ENCODE results near the gene SPRYD3. TPM values are rescaled to one million over a fixed set of nuclear protein-coding genes. Genes with fewer than 3 reads are reported as not detected.

The SPRYD3 gene
- total RNA-seq, 2 experiments from 2014 or later: 33.9 to 36.5 TPM

GRCh38 chr12:53093777-53094393 lies 14.7 kb upstream of the SPRYD3 start:
- CTCF ChIA-PET: interaction anchor here (5.0 kb wide), 1 partner anchor 27 kb away, joined by 33 read pairs; no protein-coding TSS in a partner anchor
- POLR2A ChIA-PET: interaction anchor here (1.4 kb wide), 1 partner anchor 15 kb away, joined by 3 read pairs; the partner anchor contains the start of gene SPRYD3

GRCh38 chr12:53091756-53092155 lies 12.6 kb upstream of the SPRYD3 start:
- CTCF ChIA-PET: interaction anchor here (5.0 kb wide), 1 partner anchor 24 kb away, joined by 33 read pairs; no protein-coding TSS in a partner anchor
- POLR2A ChIA-PET: no interaction called here

- ChIA-PET CTCF (interaction anchor here (0.7 to 1.3 kb wide), 2 partner anchors 11 to 25 kb away, joined by 3 to 4 read pairs; partner anchors contain the start of gene SPRYD3), POLR2A (no interaction called here)
Measured at GRCh38 chr12:53090554-53090953, 11.4 kb upstream of the SPRYD3 start.

- CTCF ChIA-PET: interaction anchor here (1.3 kb wide), 1 partner anchor 10 kb away, joined by 3 read pairs; the partner anchor contains the start of gene SPRYD3
- POLR2A ChIA-PET: no interaction called here
Measured at GRCh38 chr12:53090105-53090504, 10.9 kb upstream of the SPRYD3 start.

GRCh38 chr12:53086361-53086760 lies 7.2 kb upstream of the SPRYD3 start:
- ChIA-PET CTCF (interaction anchor here (0.9 to 1.9 kb wide), 2 partner anchors 13 to 20 kb away, joined by 4 to 11 read pairs; no protein-coding TSS in a partner anchor), POLR2A (interaction anchor here (0.5 kb wide), 1 partner anchor 44 kb away, joined by 3 read pairs; no protein-coding TSS in a partner anchor)

- ChIA-PET CTCF (interaction anchor here (1.0 kb wide), 1 partner anchor 15 kb away, joined by 5 read pairs; the partner anchor contains the start of gene IGFBP6), POLR2A (interaction anchor here (1.3 kb wide), 1 partner anchor 20 kb away, joined by 3 read pairs; the partner anchor contains the start of gene SOAT2)
Measured at GRCh38 chr12:53082637-53083175, 3.5 kb upstream of the SPRYD3 start.

GRCh38 chr12:53078425-53079225 lies 565 bp downstream of the SPRYD3 start:
- POLR2A ChIA-PET: interaction anchor here (0.6 to 2.9 kb wide), 9 partner anchors 12 to 422 kb away, joined by 3 to 19 read pairs (median 5); partner anchors contain the start of genes IGFBP6, SOAT2 and TARBP2
- CTCF ChIA-PET: interaction anchor here (1.1 to 7.1 kb wide), 6 partner anchors 12 to 102 kb away, joined by 3 to 60 read pairs (median 11); partner anchors contain the start of genes IGFBP6 and SOAT2

GRCh38 chr12:53077030-53077429 lies 2.2 kb downstream of the SPRYD3 start:
- ChIA-PET CTCF (interaction anchor here (1.4 to 7.1 kb wide), 3 partner anchors 10 to 29 kb away, joined by 3 to 60 read pairs (median 6); no protein-coding TSS in a partner anchor), POLR2A (no interaction called here)

- ChIA-PET CTCF (interaction anchor here (0.9 to 7.1 kb wide), 5 partner anchors 10 to 28 kb away, joined by 3 to 60 read pairs (median 6); partner anchors contain the start of gene SOAT2), POLR2A (interaction anchor here (0.6 kb wide), 1 partner anchor 199 kb away, joined by 3 read pairs; no protein-coding TSS in a partner anchor)
Measured at GRCh38 chr12:53076461-53076860, 2.7 kb downstream of the SPRYD3 start.

- ChIA-PET CTCF (interaction anchor here (2.2 to 7.1 kb wide), 2 partner anchors 8 to 25 kb away, joined by 6 to 60 read pairs; no protein-coding TSS in a partner anchor), POLR2A (no interaction called here)
Measured at GRCh38 chr12:53074999-53075370, 4.2 kb downstream of the SPRYD3 start.

GRCh38 chr12:53074283-53074998 lies 4.7 kb downstream of the SPRYD3 start:
- POLR2A ChIA-PET: no interaction called here
- CTCF ChIA-PET: interaction anchor here (0.6 to 7.1 kb wide), 4 partner anchors 8 to 47 kb away, joined by 3 to 60 read pairs (median 6); no protein-coding TSS in a partner anchor

- POLR2A ChIA-PET: no interaction called here
Measured at GRCh38 chr12:53073881-53074280, 5.3 kb downstream of the SPRYD3 start.

GRCh38 chr12:53071591-53072551 lies 7.3 kb downstream of the SPRYD3 start:
- ChIA-PET CTCF (interaction anchor here (0.6 to 11.7 kb wide), 7 partner anchors 8 to 447 kb away, joined by 3 to 179 read pairs (median 3); partner anchors contain the start of genes IGFBP6 and SOAT2), POLR2A (interaction anchor here (0.6 to 1.6 kb wide), 3 partner anchors 14 to 134 kb away, joined by 4 to 10 read pairs (median 4); no protein-coding TSS in a partner anchor)

More at GRCh38 chr12:53073881-53074280, 5.3 kb downstream of the SPRYD3 start:
- CTCF ChIA-PET: interaction anchor here (0.6 to 1.0 kb wide), 2 partner anchors 8 to 48 kb away, joined by 3 to 6 read pairs; no protein-coding TSS in a partner anchor

GRCh38 chr12:53070877-53071492 lies 8.2 kb downstream of the SPRYD3 start:
- POLR2A ChIA-PET: interaction anchor here (1.6 kb wide), 1 partner anchor 15 kb away, joined by 4 read pairs; no protein-coding TSS in a partner anchor
- CTCF ChIA-PET: interaction anchor here (0.7 to 11.7 kb wide), 4 partner anchors 9 to 52 kb away, joined by 3 to 179 read pairs (median 4); partner anchors contain the start of genes IGFBP6 and SOAT2

GRCh38 chr12:53069621-53070410 lies 9.4 kb downstream of the SPRYD3 start:
- POLR2A ChIA-PET: no interaction called here
- CTCF ChIA-PET: interaction anchor here (1.5 to 11.7 kb wide), 2 partner anchors 10 to 31 kb away, joined by 3 to 179 read pairs; partner anchors contain the start of genes IGFBP6 and SOAT2

All from activated CD8-positive, alpha-beta memory T cell treated with anti-CD3 and anti-CD28 coated beads for 36 hours (primary cell).